MG63 (cell line): ENCODE measurements around the gene UTP25. TPM values are rescaled to one million over a fixed set of nuclear protein-coding genes. Genes with fewer than 3 reads are reported as not detected.
A peak's percentile ranks its signal among the peaks of the same experiment; 100 is the strongest.

Experiments
- DNase-seq: peaks from one replicate; pipeline ENCODE4 v3.0.0-alpha.2; 2020
- H3K27me3 ChIP-seq: fragments of 250-450 bp; sonication (Bioruptor Pico); 2 replicates; pipeline ENCODE4 v1.5.1; 2020; ENCODE audit warnings: mild to moderate bottlenecking, moderate library complexity
- H3K36me3 ChIP-seq: fragments of 250-450 bp; sonication (Bioruptor Pico); 2 replicates; pipeline ENCODE4 v1.5.1; 2020; ENCODE audit warnings: mild to moderate bottlenecking, moderate library complexity
- H3K4me3 ChIP-seq: fragments of 250-450 bp; sonication (Bioruptor Pico); 2 replicates; pipeline ENCODE4 v1.5.1; 2020; ENCODE audit warnings: mild to moderate bottlenecking, moderate library complexity
- H3K9me3 ChIP-seq: fragments of 250-450 bp; sonication (Bioruptor Pico); 2 replicates; pipeline ENCODE4 v1.5.1; 2020; ENCODE audit warnings: mild to moderate bottlenecking, moderate library complexity
- total RNA-seq: library from RNA; depleted of rRNA; stranded (reverse); fragments of >200 nt; shearing (Covaris generic); gene quantifications from 2 replicates; pipeline ENCODE4 v1.2.3, GENCODE V29; 2014; ENCODE audit warnings: low replicate concordance

UTP25 gene
- total RNA-seq, 1 experiment from 2014 or later: 10.2 TPM

DNA sequence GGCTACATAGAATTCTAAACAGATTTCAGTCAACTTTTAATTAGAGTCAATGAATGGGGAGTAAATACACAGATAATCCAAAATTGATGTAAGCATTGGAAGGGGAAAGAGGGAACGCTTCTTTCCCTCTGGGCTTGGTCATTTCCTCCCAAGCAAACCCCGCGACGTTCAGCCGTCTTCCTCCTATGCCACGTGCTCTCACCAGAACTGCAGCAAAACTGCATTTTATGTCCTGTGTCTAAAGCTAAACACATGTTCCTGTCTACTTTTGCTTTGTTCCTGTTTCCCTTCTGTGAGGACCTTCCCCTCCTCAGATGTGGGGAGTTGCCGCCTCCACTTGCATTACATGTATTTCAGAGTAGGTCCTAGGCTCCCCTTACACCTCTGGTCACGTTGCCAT, 27.2 kb downstream of the UTP25 start:
- peaks cover 54% of the 10 kb centered on the region for H3K36me3 ChIP-seq

DNA sequence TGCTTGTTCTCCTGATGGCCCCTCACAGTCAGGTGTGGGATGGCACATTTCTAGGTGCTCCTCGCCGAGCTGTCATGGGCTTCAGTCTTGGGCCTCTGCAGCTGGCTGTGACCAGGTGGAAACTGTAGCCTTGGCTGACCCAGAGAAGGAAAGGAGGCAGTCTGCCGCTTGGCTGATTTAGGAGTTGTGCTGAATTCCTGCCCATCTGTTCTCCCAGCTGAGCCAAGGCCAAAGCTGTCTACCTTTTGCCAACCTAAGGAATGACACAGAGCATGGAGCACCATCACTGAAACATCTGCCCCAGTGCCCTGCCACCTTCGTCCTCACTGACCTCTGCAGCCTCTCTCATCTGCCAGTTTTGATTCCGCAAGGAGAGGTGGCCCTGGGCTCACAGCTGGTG, 27.9 kb downstream of the UTP25 start:
- no peak for DNase-seq
- no peak overlapping the region for H3K4me3 ChIP-seq
- H3K27me3 ChIP-seq: no peaks in the 10 kb centered on the region
- H3K9me3 ChIP-seq: no peaks in the 10 kb centered on the region
- peaks cover 48% of the 10 kb centered on the region for H3K36me3 ChIP-seq

More for the DNA sequence above, 27.2 kb downstream of the UTP25 start:
- no peak for DNase-seq
- Histone ChIP-seq H3K4me3 (no peak overlapping the region), H3K27me3 (no peaks in the 10 kb centered on the region), H3K9me3 (no peaks in the 10 kb centered on the region)

DNA sequence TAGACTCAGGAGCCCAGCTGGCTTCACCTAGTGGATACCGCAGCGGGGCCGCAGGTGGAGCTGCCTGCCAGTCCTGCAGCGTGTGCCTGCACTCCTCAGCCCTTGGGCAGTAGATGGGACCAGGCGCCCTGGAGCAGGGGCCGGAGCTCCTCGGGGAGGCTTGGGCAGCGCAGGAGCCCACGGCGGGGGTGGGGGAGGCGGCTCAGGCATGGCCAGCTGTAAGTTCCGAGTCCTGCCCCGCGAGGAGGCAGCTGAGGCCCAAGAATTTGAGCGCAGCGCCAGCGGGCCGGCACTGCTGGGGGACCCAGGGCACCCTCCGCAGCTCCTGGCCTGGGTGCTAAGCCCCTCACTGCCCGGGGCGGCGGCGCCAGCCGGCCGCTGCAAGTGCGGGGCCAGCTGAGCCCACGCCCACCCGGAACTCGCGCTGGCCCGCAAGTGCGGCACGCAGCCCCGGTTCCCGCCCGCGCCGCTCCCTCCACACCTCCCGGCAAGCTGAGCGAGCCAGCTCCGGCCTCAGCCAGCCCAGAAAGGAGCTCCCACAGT, 30.9 kb downstream of the UTP25 start:
- no peak for DNase-seq
- H3K36me3 ChIP-seq: peaks cover 18% of the 10 kb centered on the region
- H3K4me3 ChIP-seq: no peak overlapping the region
- no peaks in the 10 kb centered on the region for H3K27me3 ChIP-seq
- no peaks in the 10 kb centered on the region for H3K9me3 ChIP-seq

DNA sequence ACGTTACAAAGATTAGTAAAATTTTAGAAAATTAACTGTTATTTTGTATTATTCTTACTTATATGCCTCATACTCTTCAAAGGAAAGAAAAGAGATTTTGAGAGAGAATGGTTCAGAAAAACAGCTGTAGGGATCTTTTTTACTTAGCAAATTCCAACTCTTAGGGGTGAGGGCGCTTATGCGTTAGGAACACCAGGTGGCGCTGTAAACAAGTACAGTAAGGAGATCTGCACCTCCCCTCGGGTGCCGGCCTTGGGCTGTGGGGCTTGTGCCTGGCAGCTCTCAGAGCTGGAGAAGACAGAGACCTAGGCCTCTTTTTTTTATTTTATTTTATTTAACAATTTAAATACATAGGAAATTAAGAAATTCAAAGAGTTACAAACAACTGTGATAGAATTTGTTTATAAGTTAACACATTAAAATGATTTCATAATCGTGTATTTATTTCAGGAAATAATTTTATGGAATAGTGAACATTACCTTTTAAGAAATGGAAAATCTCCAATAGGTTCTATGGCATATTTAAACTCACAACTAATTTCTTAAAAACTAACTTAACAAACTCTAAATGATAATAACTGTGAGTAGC, 32.6 kb downstream of the UTP25 start:
- H3K9me3 ChIP-seq: no peaks in the 10 kb centered on the region

DNA sequence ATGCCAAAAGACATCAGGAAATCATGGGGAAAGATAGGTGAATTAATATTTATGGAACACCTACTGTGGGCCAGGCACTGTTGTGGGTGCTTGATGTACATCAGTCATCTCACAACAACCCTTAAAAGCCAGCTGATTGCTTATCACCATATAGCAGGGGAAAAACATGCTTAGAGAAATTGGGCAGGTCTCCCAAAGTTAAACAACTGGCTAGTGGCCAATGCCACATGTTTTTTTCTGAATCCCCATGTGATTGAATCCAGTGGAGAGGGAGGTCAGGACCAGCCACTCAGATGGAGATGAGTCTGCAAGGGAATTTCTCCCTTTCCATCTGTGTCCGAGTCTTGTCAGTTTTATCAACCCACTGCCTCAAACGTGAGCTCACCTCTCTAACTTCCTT, 33.5 kb downstream of the UTP25 start:
- H3K4me3 ChIP-seq: no peak overlapping the region
- H3K9me3 ChIP-seq: no peaks in the 10 kb centered on the region
- DNase-seq: no peak

More for the DNA sequence above, 32.6 kb downstream of the UTP25 start:
- no peak overlapping the region for H3K4me3 ChIP-seq
- no peaks in the 10 kb centered on the region for H3K27me3 ChIP-seq
- peak; percentile 73 for DNase-seq
- H3K36me3 ChIP-seq: peaks cover 6% of the 10 kb centered on the region; the same call in 1 of the 2 replicates

DNA sequence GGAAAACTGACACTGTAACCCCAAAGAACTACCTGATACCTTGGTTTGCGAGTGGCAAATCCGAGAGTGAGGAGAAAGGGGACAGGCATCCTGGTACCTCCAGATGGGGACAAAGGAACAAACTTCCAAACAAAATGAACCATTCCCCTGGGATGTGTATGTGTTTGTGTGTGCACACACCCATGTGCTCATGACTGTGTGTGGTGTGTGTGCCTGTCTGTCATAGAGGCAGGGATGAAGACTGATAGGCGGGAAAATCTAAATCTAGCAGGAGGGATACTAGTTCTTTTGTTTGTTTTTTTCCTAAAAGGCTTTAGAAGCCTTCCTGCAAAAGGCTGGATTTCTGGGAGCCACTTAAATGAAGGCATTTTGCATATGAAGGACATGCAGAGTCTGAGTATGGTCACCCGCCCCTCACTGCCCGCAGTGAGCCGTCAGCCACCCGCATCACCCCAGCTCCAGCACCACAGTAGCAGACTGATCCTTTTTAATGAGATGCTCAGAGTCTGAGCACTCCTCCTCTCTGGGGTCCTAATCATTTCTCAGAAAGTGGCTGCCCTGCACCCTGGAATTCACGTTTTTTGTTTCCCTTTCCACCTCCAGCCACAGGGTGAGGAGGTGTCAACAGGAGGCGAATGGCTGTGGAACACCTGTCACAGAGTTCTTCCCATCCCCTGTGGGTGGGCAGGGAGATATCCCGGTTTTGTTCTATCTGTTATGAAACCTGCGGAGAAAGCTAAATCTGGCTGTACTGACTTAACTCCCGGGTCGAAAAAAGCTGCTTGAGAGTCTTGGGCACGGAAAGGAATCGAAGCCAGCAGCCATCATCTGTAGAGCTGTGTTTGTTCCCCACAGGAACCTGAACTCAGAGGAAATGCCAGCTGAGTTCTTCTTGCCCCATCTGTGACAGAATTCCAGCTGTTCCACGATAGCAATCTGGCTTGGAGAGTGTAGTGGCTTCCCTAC, 34.9 kb downstream of the UTP25 start:
- no peak overlapping the region for H3K4me3 ChIP-seq
- H3K36me3 ChIP-seq: peaks cover 6% of the 10 kb centered on the region; the same call in 1 of the 2 replicates
- no peaks in the 10 kb centered on the region for H3K9me3 ChIP-seq
- no peaks in the 10 kb centered on the region for H3K27me3 ChIP-seq
- no peak for DNase-seq

More for the DNA sequence above, 33.5 kb downstream of the UTP25 start:
- H3K36me3 ChIP-seq: peaks cover 6% of the 10 kb centered on the region; the same call in 1 of the 2 replicates
- no peaks in the 10 kb centered on the region for H3K27me3 ChIP-seq

DNA sequence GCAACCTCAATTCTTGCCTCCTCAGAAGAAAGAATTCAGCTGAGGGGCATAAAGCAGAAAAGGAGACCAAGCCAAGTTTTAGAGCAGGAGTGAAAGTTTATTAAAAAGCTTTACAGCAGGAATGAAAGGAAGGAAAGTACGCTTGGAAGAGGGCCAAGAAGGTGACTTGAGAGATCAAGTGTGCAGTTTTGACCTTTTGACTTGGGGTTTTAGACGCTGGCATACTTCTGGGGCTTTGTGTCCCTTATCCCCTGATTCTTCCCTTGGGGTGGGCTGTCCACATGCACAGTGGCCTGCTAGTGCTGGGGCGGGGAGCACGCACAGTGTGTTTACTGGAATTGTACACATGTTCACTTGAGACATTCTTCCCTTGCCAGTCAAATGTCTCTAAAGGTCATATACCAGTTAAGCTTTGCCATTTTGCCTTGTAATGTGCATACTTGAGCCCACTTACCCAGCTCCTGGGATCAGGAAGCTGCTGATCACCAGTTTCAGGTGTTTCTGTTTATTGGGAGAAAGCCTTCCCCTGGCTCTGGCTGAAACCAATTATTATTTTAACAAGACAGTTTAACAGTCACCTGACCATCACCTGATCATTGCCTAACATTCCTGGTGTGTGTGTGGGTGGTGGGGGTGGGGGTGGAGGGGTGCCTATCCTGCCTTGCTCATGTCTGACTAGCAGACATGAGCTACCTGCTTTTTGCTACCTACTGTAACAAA, 36.2 kb downstream of the UTP25 start:
- H3K9me3 ChIP-seq: no peaks in the 10 kb centered on the region
- H3K4me3 ChIP-seq: no peak overlapping the region
- no peaks in the 10 kb centered on the region for H3K27me3 ChIP-seq
- DNase-seq: no peak
- no peaks in the 10 kb centered on the region for H3K36me3 ChIP-seq

DNA sequence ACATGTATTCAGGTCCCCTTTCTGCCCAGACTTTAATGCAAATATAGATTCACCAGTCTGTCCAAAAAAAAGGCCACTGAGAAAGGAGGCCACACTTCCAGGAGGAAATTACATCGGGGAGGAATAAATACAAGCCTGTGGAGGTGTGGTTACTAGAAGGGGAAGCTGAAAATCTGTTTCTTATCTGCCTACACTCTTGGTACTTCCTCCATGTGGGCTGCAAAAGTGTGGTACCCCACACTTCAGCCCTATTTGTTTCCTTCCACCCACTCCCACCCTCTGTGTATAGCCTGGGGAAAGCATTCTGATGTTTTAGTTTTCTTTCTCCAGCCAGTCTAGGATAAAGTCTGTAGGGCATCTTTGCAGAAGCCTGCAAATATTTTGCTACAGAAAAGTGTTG, 38.4 kb downstream of the UTP25 start:
- DNase-seq: no peak
- H3K4me3 ChIP-seq: no peak overlapping the region
- H3K36me3 ChIP-seq: no peaks in the 10 kb centered on the region
- no peaks in the 10 kb centered on the region for H3K27me3 ChIP-seq
- H3K9me3 ChIP-seq: no peaks in the 10 kb centered on the region

DNA sequence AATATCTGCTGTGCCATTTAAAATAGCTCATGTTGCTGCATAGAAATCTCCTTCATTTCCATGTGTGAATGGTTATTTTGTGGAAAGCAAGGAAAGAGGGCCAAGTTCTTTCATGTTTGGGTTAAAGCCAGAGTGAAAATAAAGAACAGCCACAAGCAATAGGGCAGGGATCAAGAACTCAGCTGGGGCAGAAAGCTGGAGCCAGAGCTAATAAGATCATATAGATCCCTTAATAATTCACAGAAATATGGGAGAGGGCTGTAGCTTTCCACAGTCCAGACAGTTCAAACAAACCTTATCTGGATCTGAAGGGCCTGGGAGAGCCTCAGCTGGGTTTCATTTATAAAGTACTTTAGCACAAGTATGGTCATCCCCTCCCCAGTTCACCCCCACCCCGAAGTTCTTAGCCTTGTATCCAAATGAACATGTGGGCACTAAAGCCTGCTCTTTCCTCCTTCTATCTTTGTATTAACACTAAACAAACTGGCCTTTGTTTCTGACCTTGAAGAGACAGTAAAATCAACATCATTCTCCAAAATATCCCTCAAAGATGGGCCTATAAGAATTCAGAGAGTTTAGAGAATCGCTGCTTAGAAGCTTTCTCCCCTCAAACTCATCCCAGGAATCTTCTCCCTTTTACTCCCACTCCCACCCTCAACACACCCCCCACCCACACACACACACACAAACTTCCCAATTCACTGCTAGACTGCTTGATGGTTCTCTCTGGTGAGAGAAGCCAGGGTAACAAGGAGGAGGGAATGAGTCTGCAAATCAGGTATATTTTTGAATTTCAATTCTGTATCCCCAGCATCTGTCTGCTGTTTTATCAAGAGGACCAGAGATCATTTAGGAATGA, 41.7 kb downstream of the UTP25 start:
- no peak for DNase-seq
- no peak overlapping the region for H3K4me3 ChIP-seq

DNA sequence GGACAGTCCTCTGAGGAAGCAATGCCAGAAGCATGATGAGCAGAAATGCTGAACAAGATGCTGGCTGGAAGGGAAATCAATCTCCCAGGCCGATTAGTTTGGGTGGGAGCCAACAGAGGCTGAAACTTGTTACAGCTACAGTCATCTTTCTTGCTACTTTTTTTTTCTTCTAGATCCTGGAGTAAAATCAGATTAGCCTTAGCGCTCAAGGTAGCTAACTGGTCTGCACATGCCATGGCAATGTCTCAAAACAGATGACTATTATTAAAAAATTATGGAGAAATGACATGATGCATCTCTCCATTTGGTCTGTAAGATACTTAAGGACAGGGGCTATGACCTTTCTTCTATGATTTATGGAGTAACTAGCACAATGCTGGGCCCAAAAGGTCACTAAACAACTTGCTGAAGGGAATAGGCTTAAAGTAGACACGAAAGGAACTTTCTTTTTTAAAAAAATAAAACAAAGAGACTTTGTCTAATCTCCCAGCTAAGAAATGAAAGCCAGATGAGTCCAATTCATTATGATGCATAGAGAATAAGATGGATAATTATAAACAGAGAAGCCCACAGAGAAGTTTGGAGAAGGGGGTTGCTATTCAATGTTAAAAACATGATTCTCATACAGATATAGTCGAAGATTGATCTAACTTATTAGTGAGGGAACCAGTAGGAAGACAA, 42.5 kb downstream of the UTP25 start:
- no peak for DNase-seq
- Histone ChIP-seq H3K27me3 (no peaks in the 10 kb centered on the region), H3K4me3 (no peak overlapping the region), H3K9me3 (no peaks in the 10 kb centered on the region), H3K36me3 (no peaks in the 10 kb centered on the region)

More for the DNA sequence above, 41.7 kb downstream of the UTP25 start:
- Histone ChIP-seq H3K27me3 (no peaks in the 10 kb centered on the region), H3K36me3 (no peaks in the 10 kb centered on the region), H3K9me3 (no peaks in the 10 kb centered on the region)

DNA sequence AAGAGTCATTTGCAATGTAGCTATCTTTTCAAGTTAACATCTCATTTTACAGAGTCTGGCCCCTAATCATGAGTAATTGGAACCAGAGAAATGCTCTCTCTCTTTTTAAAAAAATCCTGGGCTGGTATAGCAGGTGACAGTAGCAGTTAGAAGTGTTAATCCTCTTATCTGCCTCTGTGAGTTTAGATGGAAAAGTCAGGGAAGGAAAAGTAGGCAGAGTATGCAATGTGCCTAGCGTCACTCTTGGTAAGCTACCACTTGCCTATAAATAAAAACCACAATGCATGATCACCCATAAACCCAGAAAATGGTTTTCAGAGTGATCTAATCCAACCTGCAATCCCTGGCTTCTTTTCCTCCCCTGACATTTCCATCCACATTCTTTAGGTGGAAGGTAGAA, 43.2 kb downstream of the UTP25 start:
- DNase-seq: no peak
- no peaks in the 10 kb centered on the region for H3K36me3 ChIP-seq
- no peaks in the 10 kb centered on the region for H3K9me3 ChIP-seq
- no peaks in the 10 kb centered on the region for H3K27me3 ChIP-seq
- H3K4me3 ChIP-seq: no peak overlapping the region

DNA sequence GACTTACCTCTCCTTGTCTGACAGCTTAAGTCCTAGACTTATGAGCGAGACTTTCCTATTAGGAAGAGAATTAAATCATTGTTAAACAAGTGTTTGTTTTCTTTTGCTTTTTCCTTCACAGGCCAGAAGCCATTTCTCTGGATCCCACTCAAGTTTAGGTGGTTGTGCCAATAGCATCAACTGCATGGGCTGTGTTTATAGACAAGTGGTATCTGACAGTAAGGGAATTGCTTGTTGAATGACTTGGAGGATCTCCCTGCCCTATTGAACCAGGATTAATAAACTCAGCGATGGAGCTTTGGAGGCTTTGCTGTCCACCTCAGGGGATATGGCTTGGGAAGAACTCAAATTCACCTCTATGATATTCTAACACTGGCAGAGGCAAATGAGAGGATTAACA, 43.7 kb downstream of the UTP25 start:
- Histone ChIP-seq H3K4me3 (no peak overlapping the region), H3K27me3 (no peaks in the 10 kb centered on the region), H3K36me3 (no peaks in the 10 kb centered on the region), H3K9me3 (no peaks in the 10 kb centered on the region)
- DNase-seq: no peak

DNA sequence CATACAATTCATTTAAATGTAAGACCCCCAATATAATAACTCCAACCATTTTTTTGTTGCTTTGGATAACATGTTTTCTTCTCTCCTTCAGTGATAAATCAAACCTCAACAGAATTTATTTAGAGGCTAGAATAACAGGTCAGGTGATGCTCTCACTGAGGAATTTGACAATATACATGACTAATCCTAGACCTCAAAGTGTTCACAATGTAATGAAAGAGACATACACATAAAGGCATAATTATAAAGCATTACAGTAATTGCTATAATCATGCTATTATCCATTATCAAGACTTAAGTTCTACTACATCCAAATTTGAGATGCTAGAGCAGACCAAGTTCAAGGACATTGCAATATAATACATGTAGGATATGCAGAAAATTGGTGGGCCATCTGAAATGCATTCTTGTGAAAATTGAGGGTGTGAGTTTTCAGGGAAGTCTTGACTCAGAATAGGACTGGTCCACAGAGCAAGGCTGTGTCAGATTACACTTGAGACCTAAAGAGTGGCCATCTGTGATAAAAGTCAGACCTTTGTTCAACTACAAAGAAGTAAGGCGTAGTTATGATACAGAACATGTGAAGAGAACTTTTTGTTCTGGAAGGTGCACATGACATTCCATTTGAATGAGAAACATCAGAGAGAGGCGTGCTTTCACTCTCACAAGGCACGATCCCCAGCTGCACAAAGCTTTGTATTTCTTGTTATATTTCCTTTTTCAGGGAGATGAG, 45.5 kb downstream of the UTP25 start:
- Histone ChIP-seq H3K4me3 (no peak overlapping the region), H3K9me3 (no peaks in the 10 kb centered on the region), H3K27me3 (no peaks in the 10 kb centered on the region), H3K36me3 (no peaks in the 10 kb centered on the region)
- no peak for DNase-seq

DNA sequence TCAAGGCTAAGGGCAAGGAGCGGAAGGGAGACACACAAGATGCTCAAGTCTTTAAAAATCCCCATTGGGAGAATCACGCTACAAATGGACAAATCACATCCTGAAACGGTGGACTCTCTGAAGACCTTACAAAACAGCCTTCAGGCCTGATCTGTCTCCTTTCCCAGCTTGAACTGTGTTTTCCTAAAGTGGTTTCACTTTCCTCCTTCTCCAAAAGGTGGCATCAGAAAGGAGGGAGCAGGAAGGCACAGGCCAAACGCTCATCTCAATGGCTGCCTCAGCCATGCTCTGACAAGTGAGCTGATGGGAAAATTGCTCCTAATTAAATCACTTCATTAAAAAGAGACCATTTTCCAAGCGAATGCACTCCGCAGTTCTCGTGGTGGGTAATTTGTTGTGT, 47.7 kb downstream of the UTP25 start:
- H3K36me3 ChIP-seq: no peaks in the 10 kb centered on the region
- H3K4me3 ChIP-seq: no peak overlapping the region
- H3K9me3 ChIP-seq: no peaks in the 10 kb centered on the region
- DNase-seq: peak; percentile 42
- H3K27me3 ChIP-seq: no peaks in the 10 kb centered on the region
